Measurements from ENCODE around the gene SFTA2. TPM values are rescaled to one million over a fixed set of nuclear protein-coding genes. Genes with fewer than 3 reads are reported as not detected.

The SFTA2 gene
- total and polyA plus RNA-seq, 2 donors (not counting 1 experiment from before 2014, with no cell fraction given) = not detected

GRCh38 chr6:30893666-30894065, 38.3 kb downstream of the SFTA2 start:
- Histone ChIP-seq H3K27ac (ENCODE audit: low read length in 2 of 2) (no peak overlapping the region), H3K4me2 (replicated peaks; ENCODE audit: low read depth, low read length, poor library complexity, severe bottlenecking) (no peak overlapping the region), H3K36me3 (replicated peaks in 1 of 2; ENCODE audit: control extremely low read depth in 1 of 2, control insufficient read depth in 1 of 2, extremely low read depth in 1 of 2, insufficient read depth in 2 of 2, low read length in 1 of 2) (peaks cover 0 to 77% of the 10 kb centered on the region in 2 experiments), H3K4me1 (ENCODE audit: control insufficient read depth in 2 of 2, insufficient read depth in 2 of 2, low read length in 2 of 2) (no peaks in the 10 kb centered on the region), H3K27me3 (replicated peaks in 1 of 4; ENCODE audit: control extremely low read depth in 1 of 4, control insufficient read depth in 3 of 4, insufficient read depth in 4 of 4, low read length in 3 of 4) (no peaks in the 10 kb centered on the region), H3K9ac (ENCODE audit: low read length) (no peak overlapping the region), H3K79me2 (ENCODE audit: control insufficient read depth, insufficient read depth, low read length) (peaks cover 35% of the 10 kb centered on the region), H3K4me3 (ENCODE audit: control extremely low read depth in 1 of 5, extremely low read depth in 1 of 5, insufficient read depth in 1 of 5, low read depth in 2 of 5, low read length in 4 of 5) (no peak overlapping the region), H4K20me1 (ENCODE audit: control insufficient read depth, insufficient read depth, low read length, poor library complexity, severe bottlenecking) (peaks cover 51% of the 10 kb centered on the region), H3K9me3 (ENCODE audit: control extremely low read depth in 1 of 3, control insufficient read depth in 2 of 3, insufficient read depth in 1 of 3, low read length in 2 of 3) (no peaks in the 10 kb centered on the region), H2AFZ (ENCODE audit: insufficient read depth, low read depth, low read length, poor library complexity, severe bottlenecking) (no peak overlapping the region)
- Mint-ChIP-seq H3K4me3 (no peak overlapping the region), H3K27me3 (no peaks in the 10 kb centered on the region), H3K4me1 (no peaks in the 10 kb centered on the region), H3K27ac (no peak overlapping the region), H3K9me3 (ENCODE audit: insufficient read depth) (no peaks in the 10 kb centered on the region)
- ChIA-PET POLR2A (no interaction called here), CTCF (no interaction called here)
- TF ChIP-seq, protein P1, sequence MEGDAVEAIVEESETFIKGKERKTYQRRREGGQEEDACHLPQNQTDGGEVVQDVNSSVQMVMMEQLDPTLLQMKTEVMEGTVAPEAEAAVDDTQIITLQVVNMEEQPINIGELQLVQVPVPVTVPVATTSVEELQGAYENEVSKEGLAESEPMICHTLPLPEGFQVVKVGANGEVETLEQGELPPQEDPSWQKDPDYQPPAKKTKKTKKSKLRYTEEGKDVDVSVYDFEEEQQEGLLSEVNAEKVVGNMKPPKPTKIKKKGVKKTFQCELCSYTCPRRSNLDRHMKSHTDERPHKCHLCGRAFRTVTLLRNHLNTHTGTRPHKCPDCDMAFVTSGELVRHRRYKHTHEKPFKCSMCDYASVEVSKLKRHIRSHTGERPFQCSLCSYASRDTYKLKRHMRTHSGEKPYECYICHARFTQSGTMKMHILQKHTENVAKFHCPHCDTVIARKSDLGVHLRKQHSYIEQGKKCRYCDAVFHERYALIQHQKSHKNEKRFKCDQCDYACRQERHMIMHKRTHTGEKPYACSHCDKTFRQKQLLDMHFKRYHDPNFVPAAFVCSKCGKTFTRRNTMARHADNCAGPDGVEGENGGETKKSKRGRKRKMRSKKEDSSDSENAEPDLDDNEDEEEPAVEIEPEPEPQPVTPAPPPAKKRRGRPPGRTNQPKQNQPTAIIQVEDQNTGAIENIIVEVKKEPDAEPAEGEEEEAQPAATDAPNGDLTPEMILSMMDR (IDR thresholded peaks at IDR 0.05) = no peak
- TF ChIP-seq EZH2 (IDR thresholded peaks at IDR 0.05; ENCODE audit: borderline replicate concordance, insufficient read depth, low read depth, low read length, poor library complexity, severe bottlenecking) = no peak
- WGBS (ENCODE audit: insufficient coverage) = 95% methylated on average over 7 of the region's 8 CpGs
- ATAC-seq (ENCODE audit: low read depth) (no peak), DNase-seq (no peak)
- intact Hi-C loops (cut with micrococcal nuclease) = no loop called here

DNA sequence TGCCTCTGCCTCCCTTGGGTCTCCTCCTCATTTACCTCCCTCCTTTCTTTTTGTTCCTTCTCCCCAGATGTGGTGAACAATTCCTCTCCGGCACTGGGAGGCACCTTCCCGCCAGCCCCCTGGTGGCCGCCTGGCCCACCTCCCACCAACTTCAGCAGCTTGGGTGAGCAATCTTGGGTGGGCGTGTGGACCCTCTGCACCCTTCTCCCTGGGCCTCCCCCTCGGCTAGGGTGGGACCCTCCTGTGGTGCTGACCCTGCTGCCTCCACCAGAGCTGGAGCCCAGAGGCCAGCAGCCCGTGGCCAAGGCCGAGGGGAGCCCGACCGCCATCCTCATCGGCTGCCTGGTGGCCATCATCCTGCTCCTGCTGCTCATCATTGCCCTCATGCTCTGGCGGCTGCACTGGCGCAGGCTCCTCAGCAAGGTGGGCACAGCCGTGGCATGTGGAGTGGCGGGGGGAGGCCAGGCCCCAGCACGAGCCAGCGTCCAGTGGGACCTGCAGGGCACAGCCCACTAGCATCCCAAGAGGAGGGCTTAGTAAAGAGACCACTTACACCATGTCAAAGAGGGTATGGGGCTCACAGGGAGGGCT, 38.9 kb downstream of the SFTA2 start:
- H3K27me3 Mint-ChIP-seq = no peaks in the 10 kb centered on the region
- intact Hi-C loops (cut with micrococcal nuclease) = no loop called here
- Histone ChIP-seq H3K9ac (ENCODE audit: low read length) (no peak overlapping the region), H3K4me3 (ENCODE audit: control extremely low read depth in 1 of 5, extremely low read depth in 1 of 5, insufficient read depth in 1 of 5, low read depth in 2 of 5, low read length in 4 of 5) (no peak overlapping the region), H3K27ac (ENCODE audit: low read length in 2 of 2) (no peak overlapping the region), H3K36me3 (replicated peaks in 1 of 2; ENCODE audit: control extremely low read depth in 1 of 2, control insufficient read depth in 1 of 2, extremely low read depth in 1 of 2, insufficient read depth in 2 of 2, low read length in 1 of 2) (peaks cover 0 to 72% of the 10 kb centered on the region in 2 experiments), H3K79me2 (ENCODE audit: control insufficient read depth, insufficient read depth, low read length) (peaks cover 41% of the 10 kb centered on the region), H2AFZ (ENCODE audit: insufficient read depth, low read depth, low read length, poor library complexity, severe bottlenecking) (no peak overlapping the region), H3K4me1 (ENCODE audit: control insufficient read depth in 2 of 2, insufficient read depth in 2 of 2, low read length in 2 of 2) (peaks cover 0 to under 1% of the 10 kb centered on the region in 2 donors), H3K9me3 (ENCODE audit: control extremely low read depth in 1 of 3, control insufficient read depth in 2 of 3, insufficient read depth in 1 of 3, low read length in 2 of 3) (no peaks in the 10 kb centered on the region), H4K20me1 (ENCODE audit: control insufficient read depth, insufficient read depth, low read length, poor library complexity, severe bottlenecking) (peaks cover 56% of the 10 kb centered on the region), H3K27me3 (replicated peaks in 1 of 4; ENCODE audit: control extremely low read depth in 1 of 4, control insufficient read depth in 3 of 4, insufficient read depth in 4 of 4, low read length in 3 of 4) (no peaks in the 10 kb centered on the region), H3K4me2 (replicated peaks; ENCODE audit: low read depth, low read length, poor library complexity, severe bottlenecking) (no peak overlapping the region)
- ChIA-PET CTCF (no interaction called here), POLR2A (no interaction called here)
- no peak overlapping the region for H3K27ac Mint-ChIP-seq
- no peak for ATAC-seq (ENCODE audit: low read depth)
- H3K4me3 Mint-ChIP-seq = no peak overlapping the region
- TF ChIP-seq EZH2 (IDR thresholded peaks at IDR 0.05; ENCODE audit: borderline replicate concordance, insufficient read depth, low read depth, low read length, poor library complexity, severe bottlenecking) = no peak
- TF ChIP-seq, protein P1 (IDR thresholded peaks at IDR 0.05) = no peak
- DNase-seq = no peak
- H3K9me3 Mint-ChIP-seq (ENCODE audit: insufficient read depth) = no peaks in the 10 kb centered on the region
- H3K4me1 Mint-ChIP-seq = peaks cover under 1% of the 10 kb centered on the region
- WGBS (ENCODE audit: insufficient coverage) = 96% methylated on average over 14 of the region's 16 CpGs

Data from B cell (primary cell).